Measurements from ENCODE around the gene PXMP4.
A peak's percentile ranks its signal among the peaks of the same experiment; 100 is the strongest.
"Not testable (repeated sequence)": the region's sequence is repeated elsewhere in the genome, so short reads cannot be mapped to it uniquely, and the experiment has no call there.

The PXMP4 gene

DNA sequence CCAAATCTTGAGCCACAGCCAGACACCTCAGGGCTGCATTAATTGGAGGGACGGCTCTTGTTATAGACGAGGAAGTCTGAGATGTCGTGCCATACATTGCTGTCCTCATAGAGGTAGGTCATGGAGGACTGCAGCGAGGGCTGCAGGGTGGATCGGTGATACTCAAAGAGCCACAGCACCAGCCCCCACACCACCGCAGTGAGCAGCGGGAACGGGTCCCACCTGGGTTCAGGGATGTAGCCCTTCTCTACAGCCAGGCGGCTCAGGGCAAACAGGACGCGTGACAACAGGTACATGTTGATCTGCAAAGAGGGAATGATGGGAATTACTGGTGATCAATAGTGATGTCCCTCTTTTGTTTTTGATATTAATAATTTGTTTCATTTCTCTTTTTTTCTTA, 12.4 kb downstream of the PXMP4 start:
- no peak for DNase-seq (ENCODE audit: low read depth)
- TF ChIP-seq, protein P1, sequence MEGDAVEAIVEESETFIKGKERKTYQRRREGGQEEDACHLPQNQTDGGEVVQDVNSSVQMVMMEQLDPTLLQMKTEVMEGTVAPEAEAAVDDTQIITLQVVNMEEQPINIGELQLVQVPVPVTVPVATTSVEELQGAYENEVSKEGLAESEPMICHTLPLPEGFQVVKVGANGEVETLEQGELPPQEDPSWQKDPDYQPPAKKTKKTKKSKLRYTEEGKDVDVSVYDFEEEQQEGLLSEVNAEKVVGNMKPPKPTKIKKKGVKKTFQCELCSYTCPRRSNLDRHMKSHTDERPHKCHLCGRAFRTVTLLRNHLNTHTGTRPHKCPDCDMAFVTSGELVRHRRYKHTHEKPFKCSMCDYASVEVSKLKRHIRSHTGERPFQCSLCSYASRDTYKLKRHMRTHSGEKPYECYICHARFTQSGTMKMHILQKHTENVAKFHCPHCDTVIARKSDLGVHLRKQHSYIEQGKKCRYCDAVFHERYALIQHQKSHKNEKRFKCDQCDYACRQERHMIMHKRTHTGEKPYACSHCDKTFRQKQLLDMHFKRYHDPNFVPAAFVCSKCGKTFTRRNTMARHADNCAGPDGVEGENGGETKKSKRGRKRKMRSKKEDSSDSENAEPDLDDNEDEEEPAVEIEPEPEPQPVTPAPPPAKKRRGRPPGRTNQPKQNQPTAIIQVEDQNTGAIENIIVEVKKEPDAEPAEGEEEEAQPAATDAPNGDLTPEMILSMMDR (conservative IDR thresholded peaks at IDR 0.05; ENCODE audit: control insufficient read depth, insufficient read depth, low read depth, low read length) = no peak
- no peak overlapping the region for H3K4me3 ChIP-seq (ENCODE audit: control insufficient read depth, low read depth, low read length)

DNA sequence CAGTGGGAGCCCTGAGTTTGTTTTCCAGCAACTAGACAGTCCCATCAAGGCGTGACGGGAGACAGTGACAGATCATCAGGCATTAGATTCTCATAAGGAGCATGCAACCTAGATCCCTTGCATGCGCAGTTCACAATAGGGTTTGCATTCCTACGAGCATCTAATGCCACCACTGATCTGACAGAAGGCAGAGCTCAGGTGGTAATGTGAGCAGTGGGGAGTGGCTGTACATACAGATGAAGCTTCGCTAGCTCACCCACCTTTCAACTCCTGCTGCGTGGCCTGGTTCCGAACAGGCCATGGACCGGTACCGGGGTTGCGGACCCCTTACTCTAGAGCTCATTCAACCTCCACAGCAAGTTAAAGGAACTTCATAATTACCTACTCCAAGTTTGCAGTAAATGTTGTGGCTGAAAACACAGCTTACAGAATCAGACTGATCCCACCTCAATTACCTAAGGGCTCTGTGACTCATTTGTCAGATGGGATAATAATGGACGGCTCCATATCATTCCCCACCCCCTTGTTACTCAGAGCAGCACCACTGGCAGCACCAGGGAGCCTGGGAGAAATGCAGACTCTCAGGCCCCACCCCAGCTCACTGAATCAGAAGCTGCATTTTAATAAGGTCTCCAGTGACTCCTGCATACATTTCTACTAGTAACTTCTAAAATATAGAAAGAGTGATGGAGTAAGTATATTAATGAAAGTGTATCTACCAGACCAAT, 15.7 kb downstream of the PXMP4 start:
- peak; percentile 33 for DNase-seq (ENCODE audit: low read depth)
- H3K4me3 ChIP-seq (ENCODE audit: control insufficient read depth, low read depth, low read length) = no peak overlapping the region
- TF ChIP-seq, protein P1 (conservative IDR thresholded peaks at IDR 0.05; ENCODE audit: control insufficient read depth, insufficient read depth, low read depth, low read length) = no peak

DNA sequence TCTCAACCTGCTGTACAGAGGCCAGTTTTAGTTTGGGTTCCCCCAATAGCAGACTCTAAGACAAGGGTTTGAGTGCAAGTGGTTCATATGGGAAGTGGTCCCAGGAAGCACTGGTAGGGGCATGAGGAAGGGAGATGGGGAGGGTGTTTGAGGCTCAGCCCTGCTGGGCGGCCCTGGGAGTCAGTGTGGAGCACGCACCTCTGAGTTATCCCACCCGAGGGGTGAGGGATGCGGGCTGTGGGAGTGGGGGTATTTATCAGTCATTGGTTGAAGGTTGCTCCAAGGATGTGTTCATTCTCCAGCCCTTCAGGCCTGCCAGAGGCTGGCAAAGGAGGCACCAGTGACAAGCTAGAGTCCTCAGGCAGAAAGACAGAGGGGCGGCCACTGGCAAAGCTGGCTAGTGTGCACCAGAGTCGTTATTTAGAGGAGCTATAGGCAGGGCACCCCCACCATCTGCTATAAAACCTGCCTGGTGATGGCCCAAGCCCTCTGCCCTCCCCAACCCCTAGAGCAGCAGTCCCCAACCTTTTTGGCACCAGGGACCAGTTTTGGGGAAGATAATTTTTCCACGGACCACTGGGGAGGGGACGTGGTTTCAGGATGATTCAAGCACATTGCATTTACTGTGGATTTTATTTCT, 16.5 kb downstream of the PXMP4 start:
- TF ChIP-seq, protein P1 (conservative IDR thresholded peaks at IDR 0.05; ENCODE audit: control insufficient read depth, insufficient read depth, low read depth, low read length) = no peak
- DNase-seq (ENCODE audit: low read depth) = no peak
- no peak overlapping the region for H3K4me3 ChIP-seq (ENCODE audit: control insufficient read depth, low read depth, low read length)

DNA sequence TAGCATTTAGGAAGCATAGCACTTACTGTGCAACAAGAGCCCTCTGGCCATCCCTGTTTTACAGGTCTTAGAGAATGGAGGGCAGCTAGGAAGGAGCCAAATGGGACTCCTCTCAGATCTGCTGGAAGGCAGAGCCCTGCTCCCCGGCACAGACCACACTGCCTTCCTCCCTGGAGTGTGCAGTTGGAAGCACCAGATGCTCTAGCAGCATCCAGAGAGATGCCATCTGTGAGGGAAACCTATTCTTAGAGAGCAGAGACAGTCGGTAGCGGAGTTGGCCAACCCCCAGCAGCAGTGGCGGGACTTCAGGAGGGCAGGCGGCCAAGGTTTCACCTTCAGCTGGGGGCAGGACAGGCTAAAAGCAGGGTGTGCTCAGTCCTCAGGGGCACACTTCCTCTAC, 17.2 kb downstream of the PXMP4 start:
- TF ChIP-seq, protein P1 (conservative IDR thresholded peaks at IDR 0.05; ENCODE audit: control insufficient read depth, insufficient read depth, low read depth, low read length) = no peak
- no peak for DNase-seq (ENCODE audit: low read depth)

DNA sequence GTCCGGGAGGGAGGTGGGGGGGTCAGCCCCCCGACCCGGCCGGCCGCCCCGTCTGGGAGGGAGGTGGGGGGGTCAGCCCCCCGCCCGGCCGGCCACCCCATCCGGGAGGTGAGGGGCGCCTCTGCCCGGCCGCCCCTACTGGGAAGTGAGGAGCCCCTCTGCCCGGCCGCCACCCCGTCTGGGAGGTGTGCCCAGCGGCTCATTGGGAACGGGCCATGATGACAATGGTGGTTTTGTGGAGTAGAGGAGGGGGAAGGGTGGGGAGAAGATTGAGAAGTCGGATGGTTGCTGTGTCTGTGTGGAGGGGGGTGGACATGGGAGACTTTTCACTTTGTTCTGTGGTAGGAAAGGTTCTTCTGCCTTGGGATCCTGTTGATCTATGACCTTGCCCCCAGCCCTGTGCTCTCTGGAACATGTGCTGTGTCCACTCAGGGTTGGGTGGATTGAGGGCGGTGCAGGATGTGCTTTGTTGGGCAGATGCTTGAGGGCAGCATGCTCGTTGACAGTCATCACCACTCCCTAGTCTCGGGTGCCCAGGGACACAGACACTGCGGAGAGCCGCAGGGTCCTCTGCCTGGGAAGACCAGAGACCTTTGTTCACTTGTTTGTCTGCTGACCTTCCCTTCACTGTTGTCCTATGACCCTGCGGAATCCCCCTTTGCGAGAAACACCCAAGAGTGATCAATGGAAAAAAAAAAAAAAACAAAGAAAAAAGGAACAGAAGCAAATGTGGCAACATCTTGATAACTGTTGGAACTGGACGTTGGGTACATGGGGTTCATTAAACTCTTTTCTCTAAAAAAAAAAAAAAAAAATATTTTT, 18.3 kb downstream of the PXMP4 start:
- TF ChIP-seq, protein P1 (conservative IDR thresholded peaks at IDR 0.05; ENCODE audit: control insufficient read depth, insufficient read depth, low read depth, low read length) = no peak
- no peak overlapping the region for H3K4me3 ChIP-seq (ENCODE audit: control insufficient read depth, low read depth, low read length)
- DNase-seq (ENCODE audit: low read depth) = no peak

More for the DNA sequence above, 17.2 kb downstream of the PXMP4 start:
- no peak overlapping the region for H3K4me3 ChIP-seq (ENCODE audit: control insufficient read depth, low read depth, low read length)

DNA sequence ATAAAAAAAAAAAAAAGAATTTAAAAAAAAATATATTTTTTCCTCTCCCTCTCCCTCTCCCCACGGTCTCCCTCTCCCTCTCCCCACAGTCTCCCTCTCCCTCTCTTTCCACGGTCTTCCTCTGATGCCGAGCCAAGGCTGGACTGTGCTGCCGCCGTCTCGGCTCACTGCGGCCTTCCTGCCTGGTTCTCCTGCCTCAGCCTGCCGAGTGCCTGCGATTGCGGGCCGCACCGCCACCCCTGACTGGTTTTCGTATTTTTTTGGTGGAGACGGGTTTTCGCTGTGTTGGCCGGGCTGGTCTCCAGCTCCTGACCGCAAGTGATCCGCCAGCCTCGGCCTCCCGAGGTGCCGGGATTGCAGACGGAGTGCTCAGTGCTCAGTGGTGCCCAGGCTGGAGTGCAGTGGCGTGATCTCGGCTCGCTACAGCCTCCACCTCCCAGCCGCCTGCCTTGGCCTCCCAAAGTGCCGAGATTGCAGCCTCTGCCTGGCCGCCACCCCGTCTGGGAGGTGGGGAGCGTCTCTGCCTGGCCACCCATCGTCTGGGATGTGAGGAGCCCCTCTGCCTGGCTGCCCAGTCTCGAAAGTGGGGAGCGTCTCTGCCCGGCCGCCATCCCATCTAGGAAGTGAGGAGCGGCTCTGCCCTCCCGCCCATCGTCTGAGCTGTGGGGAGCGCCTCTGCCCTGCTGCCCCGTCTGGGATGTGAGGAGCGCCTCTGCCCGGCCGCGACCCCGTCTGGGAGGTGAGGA, 19.2 kb downstream of the PXMP4 start:
- not testable (repeated sequence) for DNase-seq (ENCODE audit: low read depth); H3K4me3 ChIP-seq (ENCODE audit: control insufficient read depth, low read depth, low read length)

DNA sequence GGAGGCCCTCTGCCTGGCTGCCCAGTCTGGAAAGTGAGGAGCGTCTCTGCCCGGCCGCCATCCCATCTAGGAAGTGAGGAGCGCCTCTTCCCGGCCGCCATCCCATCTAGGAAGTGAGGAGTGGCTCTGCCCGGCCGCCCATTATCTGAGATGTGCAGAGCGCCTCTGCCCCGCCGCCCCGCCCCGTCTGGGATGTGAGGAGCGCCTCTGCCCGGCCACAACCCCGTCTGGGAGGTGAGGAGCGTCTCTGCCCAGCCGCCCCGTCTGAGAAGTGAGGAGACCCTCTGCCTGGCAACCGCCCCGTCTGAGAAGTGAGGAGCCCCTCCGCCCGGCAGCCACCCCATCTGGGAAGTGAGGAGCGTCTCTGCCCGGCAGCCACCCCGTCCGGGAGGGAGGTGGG, 21.1 kb downstream of the PXMP4 start:
- DNase-seq (ENCODE audit: low read depth); H3K4me3 ChIP-seq (ENCODE audit: control insufficient read depth, low read depth, low read length): not testable (repeated sequence)
